Breast epithelium (tissue), 4 donors: Measurements from ENCODE around the gene COL18A1. TPM values are rescaled to one million over a fixed set of nuclear protein-coding genes. Genes with fewer than 3 reads are reported as not detected.
A peak's percentile ranks its signal among the peaks of the same experiment; 100 is the strongest.

Experiments used
- DNase-seq, 2 donors: peaks; one replicate each; pipeline ENCODE4 v3.0.0-alpha.2; 2019; ENCODE audit warnings: low spot score in 2 of 2
- H3K27ac ChIP-seq, 2 donors: fragments of 200-600 bp; sonication (generic) in 1 of 2; one replicate each; pipeline ENCODE4 v1.5.1; 2016 to 2019; ENCODE audit warnings: mild to moderate bottlenecking in 1 of 2
- H3K27me3 ChIP-seq, 2 donors: fragments of 200-600 bp; sonication (generic) in 1 of 2; one replicate each; pipeline versions ENCODE4 v1.5.1 to v1.6.0; 2017 to 2019; ENCODE audit warnings: control low read depth in 1 of 2, mild to moderate bottlenecking in 1 of 2
- H3K36me3 ChIP-seq: fragments of 200-600 bp; one replicate; pipeline ENCODE4 v1.5.1; 2019
- H3K4me1 ChIP-seq, 2 donors: fragments of 200-600 bp; sonication (generic); one replicate each; pipeline ENCODE4 v1.5.1; 2016 to 2019; ENCODE audit warnings: control low read depth in 1 of 2
- H3K4me3 ChIP-seq, 3 donors: fragments of 200-600 bp; sonication (generic); 1 replicate in 2 of 3; 2 replicates in 1 of 3; pipeline ENCODE4 v1.5.1; 2016 to 2019; ENCODE audit warnings: mild to moderate bottlenecking in 3 of 3, moderate library complexity in 2 of 3
- H3K9me3 ChIP-seq, 2 donors: fragments of 200-600 bp; sonication (generic) in 1 of 2; one replicate each; pipeline ENCODE4 v1.5.1; 2016 to 2019; ENCODE audit warnings: control low read depth in 1 of 2
- POLR2A ChIP-seq: fragments of 450-650 bp; IDR thresholded peaks from one replicate; pipeline ENCODE4 v1.6.1; 2016; ENCODE audit warnings: antibody characterized with exemption, mild to moderate bottlenecking, moderate library complexity
- POLR2AphosphoS5 ChIP-seq, 3 donors: sonication (generic); formaldehyde crosslinking; IDR thresholded peaks; one replicate each; pipeline ENCODE4 v1.6.1; 2017; ENCODE audit warnings: antibody characterized with exemption in 3 of 3
- intact Hi-C: fragments of 100-400 bp; cut with DNase I; formaldehyde crosslinking; loops from one replicate; pipeline ENCODE4 v1.15.1; 2023; ENCODE audit warnings: low total_unique reads
- total RNA-seq, 3 donors: library from RNA; depleted of rRNA; stranded (reverse); fragments of >200 nt; gene quantifications; one replicate each; pipeline ENCODE4 v1.1.0, GENCODE V29; 2016
- TF ChIP-seq, protein P1 (sequence below), 3 donors: fragments of 450-650 bp; IDR thresholded peaks; one replicate each; pipeline ENCODE4 v1.5.1; 2016 to 2017; ENCODE audit warnings: antibody characterized with exemption in 3 of 3, mild to moderate bottlenecking in 3 of 3, moderate library complexity in 3 of 3

The COL18A1 gene
- total RNA-seq, 3 donors from 2014 or later, result 48.3 to 62.9 (median 55.8) TPM

DNA sequence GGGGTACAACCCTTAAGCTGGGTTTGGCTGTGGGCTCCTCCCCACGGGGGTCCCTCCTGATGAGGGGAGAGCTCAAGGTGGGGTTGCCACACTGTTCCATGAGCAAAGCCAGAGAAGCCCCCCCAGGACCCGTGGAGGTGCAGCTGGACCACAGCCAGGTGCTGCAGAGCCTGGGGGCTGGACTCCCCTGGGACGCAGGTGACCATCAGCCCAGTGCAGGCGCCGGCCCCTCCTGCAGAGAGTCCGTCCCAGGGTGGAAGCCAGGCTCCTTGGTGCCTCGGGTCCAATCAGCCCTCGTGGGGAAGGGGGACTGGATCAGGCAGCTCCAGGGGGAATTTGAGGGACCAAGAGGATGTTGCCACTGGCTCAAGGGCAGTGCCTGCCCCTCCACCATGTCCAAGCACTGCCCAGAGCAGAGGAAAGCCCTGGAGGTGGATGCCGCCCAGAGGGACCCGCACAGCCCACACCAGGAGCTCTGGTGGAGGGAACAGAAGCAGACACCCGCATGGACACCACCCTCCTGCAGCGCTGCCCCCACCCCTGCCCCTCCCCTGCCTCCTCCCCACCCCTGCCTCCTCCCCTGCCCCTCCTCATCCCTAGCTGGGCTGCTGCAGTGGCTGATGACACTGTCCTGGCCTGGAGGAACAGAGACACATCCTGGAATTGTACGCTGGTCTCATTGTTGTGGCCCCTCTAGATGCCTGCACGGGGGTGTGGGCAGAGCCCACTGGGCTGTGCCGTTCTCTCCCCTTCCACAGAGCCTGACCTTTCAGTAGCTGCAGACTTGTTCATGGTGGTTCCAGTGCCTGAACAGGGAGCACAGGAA lies 30.8 kb upstream of the COL18A1 start:
- intact Hi-C loops, result no loop called here
- no peaks in the 10 kb centered on the region for H3K9me3 ChIP-seq
- H3K27ac ChIP-seq, result no peak overlapping the region
- TF ChIP-seq POLR2A (no peak), POLR2AphosphoS5 (IDR thresholded peaks at IDR 0.05) (no peak)
- TF ChIP-seq, protein P1, sequence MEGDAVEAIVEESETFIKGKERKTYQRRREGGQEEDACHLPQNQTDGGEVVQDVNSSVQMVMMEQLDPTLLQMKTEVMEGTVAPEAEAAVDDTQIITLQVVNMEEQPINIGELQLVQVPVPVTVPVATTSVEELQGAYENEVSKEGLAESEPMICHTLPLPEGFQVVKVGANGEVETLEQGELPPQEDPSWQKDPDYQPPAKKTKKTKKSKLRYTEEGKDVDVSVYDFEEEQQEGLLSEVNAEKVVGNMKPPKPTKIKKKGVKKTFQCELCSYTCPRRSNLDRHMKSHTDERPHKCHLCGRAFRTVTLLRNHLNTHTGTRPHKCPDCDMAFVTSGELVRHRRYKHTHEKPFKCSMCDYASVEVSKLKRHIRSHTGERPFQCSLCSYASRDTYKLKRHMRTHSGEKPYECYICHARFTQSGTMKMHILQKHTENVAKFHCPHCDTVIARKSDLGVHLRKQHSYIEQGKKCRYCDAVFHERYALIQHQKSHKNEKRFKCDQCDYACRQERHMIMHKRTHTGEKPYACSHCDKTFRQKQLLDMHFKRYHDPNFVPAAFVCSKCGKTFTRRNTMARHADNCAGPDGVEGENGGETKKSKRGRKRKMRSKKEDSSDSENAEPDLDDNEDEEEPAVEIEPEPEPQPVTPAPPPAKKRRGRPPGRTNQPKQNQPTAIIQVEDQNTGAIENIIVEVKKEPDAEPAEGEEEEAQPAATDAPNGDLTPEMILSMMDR (IDR thresholded peaks at IDR 0.05), result no peak
- no peaks in the 10 kb centered on the region for H3K4me1 ChIP-seq
- no peak overlapping the region for H3K4me3 ChIP-seq
- H3K27me3 ChIP-seq, result no peaks in the 10 kb centered on the region
- H3K36me3 ChIP-seq, result no peaks in the 10 kb centered on the region
- no peak for DNase-seq

DNA sequence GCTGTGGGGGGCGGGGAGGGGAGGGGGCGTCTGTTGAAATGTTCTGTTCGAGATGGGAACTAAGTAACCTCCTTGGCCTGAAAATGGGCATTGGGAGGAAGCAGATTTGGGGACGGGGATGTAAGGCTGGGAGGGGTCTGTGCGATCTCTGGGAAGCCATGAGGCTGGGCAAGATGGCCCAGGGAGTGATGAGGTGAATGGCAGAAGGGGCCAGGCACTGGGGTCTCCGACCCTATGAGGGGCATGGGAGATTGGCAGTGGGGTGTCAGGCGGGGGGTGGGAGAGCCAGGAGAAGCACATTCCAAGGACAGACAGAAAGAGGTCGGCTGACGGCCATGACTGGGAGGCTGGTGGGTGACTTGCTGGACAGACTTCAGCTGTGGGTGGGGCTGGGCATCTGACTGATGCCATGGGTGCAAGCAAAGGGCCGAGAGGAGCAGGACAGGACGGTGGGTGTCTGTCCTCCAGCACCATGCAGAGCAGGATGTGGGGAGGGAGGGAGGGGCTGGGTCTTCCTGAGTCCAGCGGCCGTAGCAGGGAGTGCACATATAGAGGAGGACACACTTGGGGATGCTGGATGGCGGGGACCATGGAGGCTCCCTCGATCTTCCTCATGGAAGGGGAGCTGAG lies 30.0 kb upstream of the COL18A1 start:
- Histone ChIP-seq H3K27me3 (no peaks in the 10 kb centered on the region), H3K9me3 (no peaks in the 10 kb centered on the region), H3K4me1 (no peaks in the 10 kb centered on the region), H3K36me3 (no peaks in the 10 kb centered on the region), H3K4me3 (no peak overlapping the region), H3K27ac (no peak overlapping the region)
- intact Hi-C loops, result no loop called here
- TF ChIP-seq POLR2A (no peak), POLR2AphosphoS5 (IDR thresholded peaks at IDR 0.05) (no peak)
- TF ChIP-seq, protein P1 (IDR thresholded peaks at IDR 0.05), result no peak
- DNase-seq, result no peak

DNA sequence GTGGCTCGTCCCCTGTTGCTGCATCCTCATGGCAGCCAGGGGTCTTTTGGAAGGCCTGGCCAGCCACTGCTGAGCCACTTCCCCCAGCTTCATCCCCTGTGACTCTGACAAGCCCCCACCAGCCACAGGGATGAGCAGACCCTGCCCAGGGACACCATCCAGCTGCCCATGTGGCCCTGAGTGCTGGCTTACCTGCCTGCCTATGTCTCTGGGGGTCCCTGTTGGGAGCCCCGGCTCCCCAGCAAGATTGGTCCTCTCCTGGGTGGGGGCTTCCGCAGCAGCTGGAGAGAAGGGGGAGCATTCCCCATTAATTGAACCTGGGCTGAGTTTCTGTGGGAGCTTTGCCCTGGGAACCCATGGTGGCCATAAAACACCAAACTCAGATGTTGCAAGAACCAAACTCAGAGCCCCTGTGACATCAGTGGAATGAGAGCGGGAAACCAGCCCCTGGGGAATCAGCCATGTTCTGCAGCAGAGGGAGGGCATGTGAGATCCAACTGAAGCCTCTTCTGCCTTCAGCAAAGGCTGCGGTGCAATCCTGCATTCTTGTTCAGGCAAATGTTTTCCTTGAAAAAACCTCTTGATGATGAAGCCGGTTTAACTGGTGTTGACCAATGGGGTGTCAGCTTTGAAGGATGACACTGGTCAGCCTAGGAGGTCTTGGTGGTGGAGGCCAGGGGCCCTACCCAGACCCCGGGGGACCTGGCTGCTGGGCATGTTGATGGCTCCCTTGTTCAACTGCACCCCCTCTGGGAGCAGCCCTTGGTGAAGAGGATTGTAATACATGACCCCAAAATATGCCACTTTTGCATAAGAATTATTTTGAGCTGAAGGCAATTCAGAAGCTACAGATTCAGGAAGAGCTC lies 28.3 kb upstream of the COL18A1 start:
- DNase-seq, result peak in 1 of 2 donors; percentile 34
- intact Hi-C loops, result no loop called here
- no peaks in the 10 kb centered on the region for H3K36me3 ChIP-seq
- H3K27ac ChIP-seq, result peak overlapping the region in 1 of 2 donors; percentile 32
- H3K9me3 ChIP-seq, result no peaks in the 10 kb centered on the region
- no peaks in the 10 kb centered on the region for H3K4me1 ChIP-seq
- TF ChIP-seq POLR2AphosphoS5 (IDR thresholded peaks at IDR 0.05) (peak in 1 of 3 donors; percentile 28), POLR2A (no peak)
- TF ChIP-seq, protein P1 (IDR thresholded peaks at IDR 0.05), result no peak
- H3K27me3 ChIP-seq, result no peaks in the 10 kb centered on the region
- no peak overlapping the region for H3K4me3 ChIP-seq

DNA sequence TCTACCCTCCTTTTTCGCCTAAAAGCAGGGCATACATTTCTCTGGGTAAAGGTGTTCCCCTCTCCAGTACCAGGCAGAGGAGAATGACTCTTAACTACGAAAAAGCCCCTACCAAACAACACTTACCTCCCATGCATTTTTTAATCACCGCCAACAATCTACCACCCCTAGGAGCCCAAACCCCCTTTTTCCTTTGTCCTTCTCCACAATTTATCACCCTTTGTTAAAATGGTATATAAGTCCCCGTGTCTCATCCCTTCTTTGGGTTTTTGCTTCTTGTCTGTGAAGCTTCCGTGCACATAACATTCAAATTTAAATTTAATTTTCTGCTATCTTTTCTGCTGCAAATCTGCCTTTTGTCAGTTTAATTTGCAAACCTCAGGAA lies 27.6 kb upstream of the COL18A1 start:
- Histone ChIP-seq H3K27ac (peak overlapping the region in 1 of 2 donors; percentile 32), H3K9me3 (no peaks in the 10 kb centered on the region), H3K4me3 (no peak overlapping the region), H3K36me3 (no peaks in the 10 kb centered on the region), H3K4me1 (no peaks in the 10 kb centered on the region), H3K27me3 (no peaks in the 10 kb centered on the region)
- intact Hi-C loops, result no loop called here
- TF ChIP-seq POLR2A (no peak), POLR2AphosphoS5 (IDR thresholded peaks at IDR 0.05) (no peak)
- TF ChIP-seq, protein P1 (IDR thresholded peaks at IDR 0.05), result no peak
- no peak for DNase-seq
